HepG2 (cell line): Measurements from ENCODE around the gene RPL19. TPM values are rescaled to one million over a fixed set of nuclear protein-coding genes. Genes with fewer than 3 reads are reported as not detected.
A peak's percentile ranks its signal among the peaks of the same experiment; 100 is the strongest.

Source experiments
- ATF3 ChIP-seq: sonication (generic); formaldehyde crosslinking; IDR thresholded peaks from 2 replicates; pipeline ENCODE4 v1.4.0; 2020; ENCODE audit warnings: missing genetic modification reagents
- CCAR2 ChIP-seq: fragments of 200-400 bp; formaldehyde crosslinking; optimal IDR thresholded peaks from 2 replicates; pipeline ENCODE3; 2018; ENCODE audit warnings: low read depth, mild to moderate bottlenecking, low read length, moderate library complexity
- CENPBD1 ChIP-seq: sonication (generic); formaldehyde crosslinking; IDR thresholded peaks from 2 replicates; pipeline ENCODE4 v1.8.0; 2022; ENCODE audit warnings: missing genetic modification reagents, low read depth, mild to moderate bottlenecking, borderline replicate concordance
- CREB3 ChIP-seq: sonication (generic); formaldehyde crosslinking; IDR thresholded peaks from 2 replicates; pipeline ENCODE4 v1.5.0; 2020; ENCODE audit warnings: missing genetic modification reagents
- ELF4 ChIP-seq: sonication (generic); formaldehyde crosslinking; IDR thresholded peaks from 2 replicates; pipeline ENCODE4 v1.5.0; 2020; ENCODE audit warnings: missing genetic modification reagents, mild to moderate bottlenecking, moderate library complexity, borderline replicate concordance
- FIP1L1 ChIP-seq: fragments of 200-400 bp; formaldehyde crosslinking; IDR thresholded peaks from 2 replicates; pipeline ENCODE4 v1.6.1; 2018; ENCODE audit warnings: low read depth, mild to moderate bottlenecking, low read length, moderate library complexity, borderline replicate concordance; ENCODE audit not compliant: insufficient read depth
- FUBP1 ChIP-seq: sonication (generic); formaldehyde crosslinking; IDR thresholded peaks from 2 replicates; pipeline ENCODE4 v1.5.1; 2020; ENCODE audit warnings: missing genetic modification reagents, mild to moderate bottlenecking, borderline replicate concordance
- HNF4G ChIP-seq, 2 experiments: sonication (generic) in 1 of 2; formaldehyde crosslinking in 1 of 2; IDR thresholded peaks; 2 replicates each; pipeline versions ENCODE4 v1.4.0 to v1.6.1; 2011 to 2020; ENCODE audit warnings: borderline replicate concordance in 2 of 2, low read depth in 2 of 2, mild to moderate bottlenecking in 2 of 2, low read length in 1 of 2, missing genetic modification reagents in 1 of 2, moderate library complexity in 1 of 2
- IRF9 ChIP-seq: sonication (generic); formaldehyde crosslinking; IDR thresholded peaks from 2 replicates; pipeline ENCODE4 v1.8.0; 2022; ENCODE audit warnings: missing genetic modification reagents, mild to moderate bottlenecking, borderline replicate concordance
- KAT7 ChIP-seq: IDR thresholded peaks from 2 replicates; pipeline ENCODE4 v1.6.1; 2018; ENCODE audit warnings: borderline replicate concordance, missing compliant biosample characterization
- MED1 ChIP-seq: sonication (generic); formaldehyde crosslinking; IDR thresholded peaks from 2 replicates; pipeline ENCODE4 v1.4.0; 2020; ENCODE audit warnings: missing genetic modification reagents
- NCOA2 ChIP-seq: sonication (generic); formaldehyde crosslinking; IDR thresholded peaks from 2 replicates; pipeline ENCODE4 v1.8.0; 2022; ENCODE audit warnings: inconsistent platforms
- PRPF4 ChIP-seq: fragments of 200-400 bp; formaldehyde crosslinking; IDR thresholded peaks from 2 replicates; pipeline ENCODE4 v1.6.1; 2016; ENCODE audit warnings: low read length, low read depth; ENCODE audit not compliant: poor library complexity, severe bottlenecking
- SNAPC2 ChIP-seq: sonication (generic); formaldehyde crosslinking; IDR thresholded peaks from 2 replicates; pipeline ENCODE4 v1.8.1; 2022; ENCODE audit warnings: mild to moderate bottlenecking, missing genetic modification reagents
- SP5 ChIP-seq: IDR thresholded peaks from 2 replicates; pipeline ENCODE4 v1.6.1; 2016; ENCODE audit warnings: low read depth, borderline replicate concordance
- STAT5B ChIP-seq: sonication (generic); formaldehyde crosslinking; IDR thresholded peaks from 2 replicates; pipeline ENCODE4 v1.4.0; 2020; ENCODE audit warnings: missing genetic modification reagents
- TBL1XR1 ChIP-seq: fragments of 150-350 bp; IDR thresholded peaks from 2 replicates; pipeline ENCODE4 v1.6.1; 2014; ENCODE audit warnings: borderline replicate concordance, low read length; ENCODE audit not compliant: partially characterized antibody
- TERF1 ChIP-seq: sonication (generic); formaldehyde crosslinking; IDR thresholded peaks from 2 replicates; pipeline ENCODE4 v1.8.0; 2022; ENCODE audit warnings: mild to moderate bottlenecking, missing genetic modification reagents, moderate library complexity
- ZNF136 ChIP-seq: sonication (generic); formaldehyde crosslinking; IDR thresholded peaks from 2 replicates; pipeline ENCODE4 v1.8.1; 2022; ENCODE audit warnings: low read depth, mild to moderate bottlenecking, moderate library complexity, missing genetic modification reagents
- ZNF180 ChIP-seq: sonication (generic); formaldehyde crosslinking; IDR thresholded peaks from 2 replicates; pipeline ENCODE4 v1.4.0; 2020; ENCODE audit warnings: low read depth, missing genetic modification reagents, borderline replicate concordance
- ZNF577 ChIP-seq: sonication (generic); formaldehyde crosslinking; IDR thresholded peaks from 2 replicates; pipeline ENCODE4 v1.4.0; 2020; ENCODE audit warnings: mild to moderate bottlenecking, low read depth, missing genetic modification reagents, borderline replicate concordance
- ZNF619 ChIP-seq: sonication (generic); formaldehyde crosslinking; IDR thresholded peaks from 2 replicates; pipeline ENCODE4 v1.4.0; 2020; ENCODE audit warnings: mild to moderate bottlenecking, missing genetic modification reagents
- ZNF720 ChIP-seq: sonication (generic); formaldehyde crosslinking; IDR thresholded peaks from 2 replicates; pipeline ENCODE4 v1.4.0; 2020; ENCODE audit warnings: missing genetic modification reagents
- ZNF724P ChIP-seq: sonication (generic); formaldehyde crosslinking; IDR thresholded peaks from 2 replicates; pipeline ENCODE4 v1.8.0; 2022; ENCODE audit warnings: missing genetic modification reagents, borderline replicate concordance
- polyA plus RNA-seq, 8 experiments: library from polyadenylated mRNA; depleted of rRNA in 3 of 8; stranded (reverse) in 7 of 8; unstranded in 1 of 8; fragments of >200 nt; fragmentation: Illumina TruSeq in 4 of 8; extraction: Trizol in 4 of 8; gene quantifications; 2 replicates each; pipeline versions ENCODE4 v1.2.1 to v1.2.3, GENCODE V29; 2011 to 2016; ENCODE audit warnings: low read depth in 4 of 8, missing spikeins in 1 of 8, mixed read lengths in 1 of 8; ENCODE audit not compliant: insufficient read depth in 1 of 8
- total RNA-seq, 5 experiments: library from RNA; depleted of rRNA; stranded (reverse); fragments of >200 nt; fragmentation: Illumina TruSeq; extraction: Trizol; gene quantifications; 2 replicates each; pipeline ENCODE4 v1.2.3, GENCODE V29; 2016; ENCODE audit warnings: low read depth in 1 of 5

RPL19 gene
- total and polyA plus RNA-seq, 2 of the 13 experiments (the other 11 are each of a cell fraction or from before 2014, with no cell fraction given): 2,522 to 2,768 TPM

- peak; percentile 41; the same call in 1 of the 2 replicates for TF ChIP-seq HNF4G (IDR thresholded peaks at IDR 0.05; ENCODE audit: borderline replicate concordance, low read depth, low read length)
- no peak for TF ChIP-seq HNF4G (CRISPR knock-in tag; IDR thresholded peaks at IDR 0.05; ENCODE audit: borderline replicate concordance, low read depth)
- no peak for TF ChIP-seq ZNF577 (CRISPR knock-in tag)
- no peak for TF ChIP-seq ATF3 (CRISPR knock-in tag)
- no peak for TF ChIP-seq CREB3 (CRISPR knock-in tag)
- peak; percentile 23; the same call in 1 of the 2 replicates for TF ChIP-seq NCOA2 (CRISPR knock-in tag)
- no peak for TF ChIP-seq FUBP1 (CRISPR knock-in tag)
- no peak for TF ChIP-seq STAT5B
- no peak for TF ChIP-seq ZNF724P (CRISPR knock-in tag)
- 0 out of 2 replicates have a peak, but pooled peaks have one; percentile 5 for TF ChIP-seq ZNF619 (CRISPR knock-in tag)
- TF ChIP-seq SP5 (CRISPR knock-in tag): no peak
- TF ChIP-seq CCAR2: peak; percentile 61
- no peak for TF ChIP-seq SNAPC2 (CRISPR knock-in tag)
- no peak for TF ChIP-seq ZNF136
- TF ChIP-seq TBL1XR1: no peak
- TF ChIP-seq ZNF180 (CRISPR knock-in tag): no peak; the same call in 1 of the 2 replicates
- TF ChIP-seq KAT7: no peak
- TF ChIP-seq IRF9 (CRISPR knock-in tag): no peak
- no peak for TF ChIP-seq FIP1L1
- TF ChIP-seq MED1: peak; percentile 62
- TF ChIP-seq ELF4 (CRISPR knock-in tag): no peak
- TF ChIP-seq CENPBD1 (CRISPR knock-in tag): no peak
- TF ChIP-seq PRPF4: peak; percentile 65
- no peak for TF ChIP-seq ZNF720 (CRISPR knock-in tag)
- TF ChIP-seq TERF1 (CRISPR knock-in tag): no peak; the same call in 1 of the 2 replicates
Observed at GRCh38 chr17:39153599-39154051, 46.5 kb upstream of the RPL19 start (continued).
